HFF-Myc (cell line): ENCODE results near the gene HYAL3.
"Not testable (repeated sequence)": the region's sequence is repeated elsewhere in the genome, so short reads cannot be mapped to it uniquely, and the experiment has no call there.

Source experiments
- DNase-seq: peaks from one replicate; pipeline ENCODE4 v3.0.0-alpha.2; 2011; ENCODE audit warnings: low read depth; ENCODE audit errors: extremely low read depth
- H3K4me3 ChIP-seq: replicated peaks from 2 replicates; pipeline ENCODE4 v1.5.1; 2011; ENCODE audit warnings: low read depth, mild to moderate bottlenecking, control low read depth, low read length
- CTCF ChIP-seq: IDR thresholded peaks from 2 replicates; pipeline ENCODE4 v1.5.1; 2012; ENCODE audit warnings: mild to moderate bottlenecking, low read depth, low read length, control low read depth; ENCODE audit errors: missing control alignments

HYAL3 gene

GRCh38 chr3:50288387-50289007 is 10.7 kb downstream of the HYAL3 start:
- no peak for DNase-seq
- no peak overlapping the region for H3K4me3 ChIP-seq
- no peak for TF ChIP-seq CTCF

GRCh38 chr3:50287262-50287661 is 11.9 kb downstream of the HYAL3 start:
- DNase-seq, result no peak
- H3K4me3 ChIP-seq, result no peak overlapping the region
- TF ChIP-seq CTCF, result no peak

GRCh38 chr3:50286322-50287227 is 12.6 kb downstream of the HYAL3 start:
- H3K4me3 ChIP-seq, result no peak overlapping the region
- DNase-seq, result no peak
- no peak for TF ChIP-seq CTCF

- H3K4me3 ChIP-seq, DNase-seq: not testable (repeated sequence)
Measured at GRCh38 chr3:50284121-50284520, 15.1 kb downstream of the HYAL3 start.

GRCh38 chr3:50279255-50280016 is 19.8 kb downstream of the HYAL3 start:
- DNase-seq, result no peak
- no peak overlapping the region for H3K4me3 ChIP-seq
- TF ChIP-seq CTCF, result no peak

- DNase-seq, result no peak
- no peak within 1 kb of the TSS for H3K4me3 ChIP-seq
- no peak for TF ChIP-seq CTCF
Measured at GRCh38 chr3:50278880-50279224, 20.4 kb downstream of the HYAL3 start, which contains the start of gene LSMEM2. LSMEM2 (plus strand) TSS chr3:50279087; CDS start chr3:50279114, 27 bp downstream.
